RWPE1 (cell line): ENCODE results near the gene TGFBI.

Experiments
- CTCF ChIA-PET: fragments of 350-600 bp; sonication (Branson Sonifier 250); formaldehyde crosslinking; extraction: SDS; loops from one replicate; lab custom pipeline; 2021; lab: Yijun Ruan, JAX
- POLR2A ChIA-PET: fragments of 400-600 bp; formaldehyde crosslinking; extraction: SDS; loops from one replicate; lab custom pipeline; 2020; ENCODE audit warnings: antibody characterized with exemption; ENCODE audit not compliant: low non-redundant PET; lab: Yijun Ruan, JAX
- DNase-seq: peaks from one replicate; pipeline ENCODE4 v3.0.0; 2012; ENCODE audit warnings: low spot score
- H3K27ac ChIP-seq: fragments of 450-650 bp; 2 replicates; pipeline ENCODE4 v1.5.1; 2017
- TF ChIP-seq, protein P1 (sequence below): fragments of 450-650 bp; conservative IDR thresholded peaks from 2 replicates; pipeline ENCODE4 v1.5.1; 2017; ENCODE audit warnings: low read depth, mild to moderate bottlenecking

Gene TGFBI

GRCh38 chr5:136103118-136103517 is 74.3 kb downstream of the TGFBI start:
- H3K27ac ChIP-seq = no peak overlapping the region
- DNase-seq = no peak
- POLR2A ChIA-PET = no interaction called here
- CTCF ChIA-PET = no interaction called here
- TF ChIP-seq, protein P1, sequence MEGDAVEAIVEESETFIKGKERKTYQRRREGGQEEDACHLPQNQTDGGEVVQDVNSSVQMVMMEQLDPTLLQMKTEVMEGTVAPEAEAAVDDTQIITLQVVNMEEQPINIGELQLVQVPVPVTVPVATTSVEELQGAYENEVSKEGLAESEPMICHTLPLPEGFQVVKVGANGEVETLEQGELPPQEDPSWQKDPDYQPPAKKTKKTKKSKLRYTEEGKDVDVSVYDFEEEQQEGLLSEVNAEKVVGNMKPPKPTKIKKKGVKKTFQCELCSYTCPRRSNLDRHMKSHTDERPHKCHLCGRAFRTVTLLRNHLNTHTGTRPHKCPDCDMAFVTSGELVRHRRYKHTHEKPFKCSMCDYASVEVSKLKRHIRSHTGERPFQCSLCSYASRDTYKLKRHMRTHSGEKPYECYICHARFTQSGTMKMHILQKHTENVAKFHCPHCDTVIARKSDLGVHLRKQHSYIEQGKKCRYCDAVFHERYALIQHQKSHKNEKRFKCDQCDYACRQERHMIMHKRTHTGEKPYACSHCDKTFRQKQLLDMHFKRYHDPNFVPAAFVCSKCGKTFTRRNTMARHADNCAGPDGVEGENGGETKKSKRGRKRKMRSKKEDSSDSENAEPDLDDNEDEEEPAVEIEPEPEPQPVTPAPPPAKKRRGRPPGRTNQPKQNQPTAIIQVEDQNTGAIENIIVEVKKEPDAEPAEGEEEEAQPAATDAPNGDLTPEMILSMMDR = no peak

DNA sequence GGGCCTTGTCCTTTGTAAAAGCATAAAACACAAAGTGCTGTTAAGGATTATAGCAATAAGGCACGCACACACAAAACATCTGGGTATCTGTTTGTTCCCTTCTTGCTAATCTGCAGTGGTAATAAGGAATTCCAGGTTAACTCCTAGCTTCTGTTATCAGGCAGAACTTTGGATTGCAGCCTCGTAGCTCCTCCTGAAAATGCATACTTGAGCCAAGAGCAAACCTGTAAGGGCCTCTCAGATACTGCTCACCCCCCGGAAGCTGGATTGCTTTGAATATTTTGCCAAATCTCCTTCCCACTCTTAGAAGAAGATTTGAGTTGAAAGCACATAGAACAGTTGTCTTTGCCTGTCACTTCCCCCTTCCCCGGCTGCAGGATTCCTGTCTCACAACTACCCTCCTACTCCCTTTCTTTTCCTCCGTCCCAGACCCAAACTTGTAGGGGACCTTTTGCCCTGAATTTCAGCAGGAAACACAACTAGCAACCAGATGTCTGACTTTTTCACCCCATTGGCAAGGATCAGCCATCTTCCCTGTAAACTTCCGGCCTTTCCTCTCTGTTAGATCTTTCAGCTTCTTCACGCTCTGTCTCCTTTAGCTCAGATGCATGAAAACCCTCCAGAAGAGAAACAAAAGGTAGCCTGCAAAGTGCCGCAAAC is 75.6 kb downstream of the TGFBI start:
- no peak for DNase-seq
- POLR2A ChIA-PET = no interaction called here
- TF ChIP-seq, protein P1 = no peak
- H3K27ac ChIP-seq = no peak overlapping the region
- CTCF ChIA-PET = interaction anchor here (1.2 kb wide), 1 partner anchor 23 kb away, joined by 3 read pairs; no protein-coding TSS in a partner anchor

DNA sequence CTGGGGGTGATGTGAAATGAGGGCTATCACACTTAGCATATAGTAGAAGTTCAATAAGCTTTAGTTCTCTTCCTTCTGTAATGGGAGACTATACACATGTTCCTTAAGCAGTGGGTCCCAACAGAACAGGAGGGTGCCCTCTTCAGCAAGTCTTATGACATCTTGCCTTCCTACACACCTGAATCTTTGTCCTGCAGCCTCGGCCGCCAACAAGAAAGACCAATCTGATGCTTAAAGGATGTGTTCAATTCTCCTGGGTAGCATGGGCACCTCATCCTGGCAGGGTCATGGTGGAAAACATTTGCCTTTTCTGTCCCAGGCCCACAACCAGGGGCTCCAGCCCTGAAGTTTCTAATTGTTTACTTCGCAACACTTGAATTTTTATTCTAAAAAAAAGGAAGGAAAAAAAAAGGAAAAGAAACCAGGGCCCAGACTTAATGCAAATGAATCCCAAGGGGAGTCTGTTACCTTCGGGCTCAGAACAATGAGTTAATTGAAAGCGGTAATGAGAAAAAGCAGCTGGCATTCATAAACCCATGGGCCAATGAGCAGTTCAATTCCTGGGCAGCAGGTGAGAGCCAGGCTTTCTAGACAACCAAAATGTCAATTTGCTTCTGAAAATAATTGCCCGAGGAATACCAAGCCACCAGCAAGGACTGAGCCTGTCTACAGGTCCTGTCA is 77.7 kb downstream of the TGFBI start:
- POLR2A ChIA-PET = no interaction called here
- CTCF ChIA-PET = interaction anchor here (1.0 kb wide), 1 partner anchor 24 kb away, joined by 7 read pairs; no protein-coding TSS in a partner anchor
- no peak for DNase-seq
- no peak overlapping the region for H3K27ac ChIP-seq
- TF ChIP-seq, protein P1 = no peak

GRCh38 chr5:136108180-136108611 is 79.4 kb downstream of the TGFBI start:
- TF ChIP-seq, protein P1 = no peak
- POLR2A ChIA-PET = no interaction called here
- no peak overlapping the region for H3K27ac ChIP-seq
- CTCF ChIA-PET = no interaction called here
- peak; percentile 55 for DNase-seq

DNA sequence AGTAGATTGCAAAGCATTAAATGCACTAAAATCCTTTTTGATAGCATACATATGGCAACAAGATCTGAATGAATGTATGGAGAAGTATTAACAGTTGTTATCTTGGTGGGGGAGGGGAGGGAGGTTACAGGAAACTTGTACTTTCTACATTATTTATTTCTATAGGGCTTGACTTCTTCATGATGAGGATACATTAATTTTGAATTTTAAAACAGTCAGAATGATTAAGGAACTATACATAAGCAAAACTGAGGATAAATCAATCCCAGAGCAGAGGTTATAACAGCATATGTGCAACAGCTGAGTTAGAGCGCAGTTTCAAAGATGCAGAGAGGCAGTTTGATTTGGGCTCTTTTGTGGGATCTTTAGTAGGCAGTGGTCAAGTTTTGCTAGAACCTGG is 80.0 kb downstream of the TGFBI start:
- ChIA-PET CTCF (no interaction called here), POLR2A (no interaction called here)
- DNase-seq = no peak
- peak overlapping the region; percentile 39; the same call in 1 of the 2 replicates for H3K27ac ChIP-seq
- TF ChIP-seq, protein P1 = no peak

- DNase-seq = no peak
- CTCF ChIA-PET = no interaction called here
- POLR2A ChIA-PET = no interaction called here
- H3K27ac ChIP-seq = peak overlapping the region; percentile 39; the same call in 1 of the 2 replicates
- TF ChIP-seq, protein P1 = no peak
Measured at GRCh38 chr5:136109453-136110135, 80.8 kb downstream of the TGFBI start.
